ENCODE data around the gene RCSD1. TPM values are rescaled to one million over a fixed set of nuclear protein-coding genes. Genes with fewer than 3 reads are reported as not detected.

RCSD1 gene
- polyA plus RNA-seq, 1 donor: 7.4 TPM

DNA sequence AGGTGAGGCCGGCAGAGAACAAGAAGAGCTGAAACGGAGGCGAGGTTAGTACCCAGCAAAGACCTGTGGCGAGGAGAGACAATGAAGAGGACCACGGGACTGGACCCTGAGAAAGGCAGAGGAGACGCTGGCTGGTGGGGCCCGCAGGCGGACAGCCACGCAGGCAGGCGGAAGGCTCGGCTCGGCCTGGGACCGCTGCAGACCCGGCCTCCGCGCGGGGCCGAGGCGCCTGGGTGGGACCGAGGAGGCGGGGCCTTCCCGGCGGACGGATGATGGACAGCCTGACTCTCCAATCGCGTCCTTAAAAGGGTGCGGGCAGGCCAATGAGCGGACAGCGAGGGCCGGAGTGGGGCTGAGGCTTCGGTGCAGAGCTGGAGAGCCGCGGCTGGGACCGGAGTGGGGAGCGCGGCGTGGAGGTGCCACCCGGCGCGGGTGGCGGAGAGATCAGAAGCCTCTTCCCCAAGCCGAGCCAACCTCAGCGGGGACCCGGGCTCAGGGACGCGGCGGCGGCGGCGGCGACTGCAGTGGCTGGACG is 91.7 kb downstream of the RCSD1 start, which contains the start of gene MPZL1:
Gene MPZL1, plus strand, starts transcription at position 366 of the 535 bp plus-strand sequence. CDS start 170 bp downstream, outside the sequence.
- Histone ChIP-seq H3K27ac (ENCODE audit: low read length) (peak within 1 kb of the TSS; percentile 79), H3K27me3 (ENCODE audit: control insufficient read depth, insufficient read depth, low read length) (no peaks in the 10 kb centered on the region), H3K4me3 (ENCODE audit: low read length) (peak within 1 kb of the TSS; percentile 74), H3K36me3 (ENCODE audit: control insufficient read depth, insufficient read depth, low read length) (no peaks in the 10 kb centered on the region), H3K9me3 (ENCODE audit: control insufficient read depth, low read depth, low read length) (no peaks in the 10 kb centered on the region), H3K4me1 (ENCODE audit: control insufficient read depth, insufficient read depth, low read length) (peaks cover 11% of the 10 kb centered on the region)
- no CpG with 5 or more reads among the region's 52 CpGs for WGBS (ENCODE audit: insufficient coverage, low lambda C conversion rate)
- peak; percentile 93 to 97 for DNase-seq

- H3K4me1 ChIP-seq (ENCODE audit: control insufficient read depth, insufficient read depth, low read length): peaks cover 11% of the 10 kb centered on the region
- DNase-seq: peak; percentile 50 to 84
- H3K9me3 ChIP-seq (ENCODE audit: control insufficient read depth, low read depth, low read length): no peaks in the 10 kb centered on the region
- no peaks in the 10 kb centered on the region for H3K36me3 ChIP-seq (ENCODE audit: control insufficient read depth, insufficient read depth, low read length)
- no peaks in the 10 kb centered on the region for H3K27me3 ChIP-seq (ENCODE audit: control insufficient read depth, insufficient read depth, low read length)
- H3K4me3 ChIP-seq (ENCODE audit: low read length): peak overlapping the region; percentile 74
- no CpG with 5 or more reads among the region's 52 CpGs for WGBS (ENCODE audit: insufficient coverage, low lambda C conversion rate)
- peak overlapping the region; percentile 79 for H3K27ac ChIP-seq (ENCODE audit: low read length)
Observed at GRCh38 chr1:167722152-167722869, 92.3 kb downstream of the RCSD1 start.

DNA sequence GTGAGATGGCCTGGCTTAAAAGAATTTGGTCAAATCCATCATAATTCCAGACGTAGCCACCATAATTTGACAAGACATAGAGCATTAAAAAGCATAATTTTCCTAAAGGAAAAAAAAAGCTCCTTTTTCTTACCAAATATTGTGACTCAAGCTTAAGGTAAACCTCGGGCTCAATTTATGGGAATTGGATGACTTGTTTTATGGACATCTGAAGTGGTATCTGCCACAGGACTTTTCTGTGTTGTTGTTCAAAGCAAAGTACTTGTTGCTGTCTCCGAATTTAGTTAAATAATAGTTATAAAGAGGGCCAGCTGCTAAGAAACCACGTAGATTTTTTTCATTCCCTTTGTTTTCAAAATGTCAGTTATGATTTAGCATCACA is 92.8 kb downstream of the RCSD1 start:
- WGBS (ENCODE audit: insufficient coverage, low lambda C conversion rate): 13% methylated on average over 3 of the region's 4 CpGs
- peaks cover 11% of the 10 kb centered on the region for H3K4me1 ChIP-seq (ENCODE audit: control insufficient read depth, insufficient read depth, low read length)
- H3K4me3 ChIP-seq (ENCODE audit: low read length): peak overlapping the region; percentile 74
- peak overlapping the region; percentile 79 for H3K27ac ChIP-seq (ENCODE audit: low read length)
- no peak for DNase-seq
- no peaks in the 10 kb centered on the region for H3K9me3 ChIP-seq (ENCODE audit: control insufficient read depth, low read depth, low read length)
- no peaks in the 10 kb centered on the region for H3K27me3 ChIP-seq (ENCODE audit: control insufficient read depth, insufficient read depth, low read length)
- no peaks in the 10 kb centered on the region for H3K36me3 ChIP-seq (ENCODE audit: control insufficient read depth, insufficient read depth, low read length)

GRCh38 chr1:167723707-167724323 is 93.8 kb downstream of the RCSD1 start:
- no peaks in the 10 kb centered on the region for H3K27me3 ChIP-seq (ENCODE audit: control insufficient read depth, insufficient read depth, low read length)
- WGBS (ENCODE audit: insufficient coverage, low lambda C conversion rate): 50% methylated on average over 1 of the region's 2 CpGs
- no peaks in the 10 kb centered on the region for H3K9me3 ChIP-seq (ENCODE audit: control insufficient read depth, low read depth, low read length)
- H3K4me3 ChIP-seq (ENCODE audit: low read length): no peak overlapping the region
- no peak overlapping the region for H3K27ac ChIP-seq (ENCODE audit: low read length)
- H3K36me3 ChIP-seq (ENCODE audit: control insufficient read depth, insufficient read depth, low read length): no peaks in the 10 kb centered on the region
- peak in 1 of 2 donors; percentile 43 for DNase-seq
- peaks cover 11% of the 10 kb centered on the region for H3K4me1 ChIP-seq (ENCODE audit: control insufficient read depth, insufficient read depth, low read length)

DNA sequence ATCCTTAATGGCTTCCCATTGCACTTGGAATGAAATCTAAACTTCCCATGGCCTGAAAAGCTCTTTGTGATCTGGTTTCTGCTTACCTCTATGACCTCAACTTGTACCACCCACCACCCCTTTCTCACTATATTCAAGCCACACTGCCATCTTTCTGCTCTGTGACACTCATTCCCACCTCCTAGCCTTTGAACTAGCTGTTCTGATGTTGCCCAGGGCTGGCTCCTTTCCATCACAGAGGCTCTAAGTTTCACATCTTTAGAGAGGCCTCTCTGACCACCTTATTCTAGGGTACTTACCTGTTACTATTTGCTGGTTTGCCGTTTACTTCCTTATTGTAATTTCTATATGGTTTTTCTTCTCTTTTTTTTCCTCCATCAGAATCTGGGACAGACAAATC is 96.0 kb downstream of the RCSD1 start:
- peaks cover 6% of the 10 kb centered on the region for H3K4me1 ChIP-seq (ENCODE audit: control insufficient read depth, insufficient read depth, low read length)
- H3K4me3 ChIP-seq (ENCODE audit: low read length): no peak overlapping the region
- peaks cover 9% of the 10 kb centered on the region for H3K36me3 ChIP-seq (ENCODE audit: control insufficient read depth, insufficient read depth, low read length)
- 60% methylated on average over 1 of the region's 1 CpG for WGBS (ENCODE audit: insufficient coverage, low lambda C conversion rate)
- no peak overlapping the region for H3K27ac ChIP-seq (ENCODE audit: low read length)
- H3K9me3 ChIP-seq (ENCODE audit: control insufficient read depth, low read depth, low read length): no peaks in the 10 kb centered on the region
- no peaks in the 10 kb centered on the region for H3K27me3 ChIP-seq (ENCODE audit: control insufficient read depth, insufficient read depth, low read length)
- no peak for DNase-seq

- Histone ChIP-seq H3K27ac (ENCODE audit: low read length) (no peak overlapping the region), H3K27me3 (ENCODE audit: control insufficient read depth, insufficient read depth, low read length) (no peaks in the 10 kb centered on the region), H3K4me3 (ENCODE audit: low read length) (no peak overlapping the region), H3K9me3 (ENCODE audit: control insufficient read depth, low read depth, low read length) (no peaks in the 10 kb centered on the region), H3K4me1 (ENCODE audit: control insufficient read depth, insufficient read depth, low read length) (peaks cover 5% of the 10 kb centered on the region), H3K36me3 (ENCODE audit: control insufficient read depth, insufficient read depth, low read length) (peaks cover 9% of the 10 kb centered on the region)
- no CpG with 5 or more reads among the region's 8 CpGs for WGBS (ENCODE audit: insufficient coverage, low lambda C conversion rate)
- DNase-seq: no peak
Observed at GRCh38 chr1:167728818-167729410, 98.9 kb downstream of the RCSD1 start.

DNA sequence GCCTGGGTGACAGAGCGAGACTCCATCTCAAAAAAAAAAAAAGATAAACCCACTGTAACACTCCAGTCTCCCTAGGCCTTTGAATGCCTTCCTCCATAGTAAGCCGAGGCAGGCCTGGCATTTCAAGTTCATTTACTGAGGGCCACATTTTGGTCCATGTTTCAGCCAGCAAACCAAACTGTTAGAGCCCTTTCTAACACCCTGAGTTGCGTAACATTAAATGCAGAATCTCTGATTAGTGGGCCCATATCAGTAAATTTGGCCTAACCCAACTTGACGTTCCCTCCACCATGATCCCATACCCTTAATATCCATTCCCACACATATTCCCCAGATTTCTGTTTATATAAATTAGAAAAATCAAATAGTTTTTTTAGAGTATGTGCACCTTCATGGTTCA is 104.2 kb downstream of the RCSD1 start:
- H3K4me3 ChIP-seq (ENCODE audit: low read length): no peak overlapping the region
- H3K27ac ChIP-seq (ENCODE audit: low read length): no peak overlapping the region
- H3K4me1 ChIP-seq (ENCODE audit: control insufficient read depth, insufficient read depth, low read length): peaks cover 21% of the 10 kb centered on the region
- no peak for DNase-seq
- no peaks in the 10 kb centered on the region for H3K27me3 ChIP-seq (ENCODE audit: control insufficient read depth, insufficient read depth, low read length)
- peaks cover 12% of the 10 kb centered on the region for H3K36me3 ChIP-seq (ENCODE audit: control insufficient read depth, insufficient read depth, low read length)
- no peaks in the 10 kb centered on the region for H3K9me3 ChIP-seq (ENCODE audit: control insufficient read depth, low read depth, low read length)
- 92% methylated on average over 2 of the region's 4 CpGs for WGBS (ENCODE audit: insufficient coverage, low lambda C conversion rate)

DNA sequence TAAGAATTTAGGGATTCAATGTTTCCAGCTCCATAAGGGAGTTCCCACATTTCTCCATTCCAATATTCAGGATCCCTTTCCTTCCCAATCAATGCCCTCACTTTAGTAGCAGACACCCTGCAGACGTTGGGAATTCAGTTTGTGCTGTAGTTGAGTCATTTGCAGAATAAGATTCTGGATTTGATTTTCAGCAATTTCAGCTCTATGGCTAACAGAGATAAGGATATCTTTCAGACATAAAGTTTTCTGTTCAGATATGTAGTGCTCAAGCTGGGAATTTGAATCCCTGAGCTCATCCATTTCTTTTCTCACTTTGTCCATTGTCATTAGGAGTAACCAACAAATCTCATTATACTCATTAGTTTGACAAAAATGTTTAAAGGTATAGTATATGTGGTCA is 104.8 kb downstream of the RCSD1 start:
- Histone ChIP-seq H3K4me1 (ENCODE audit: control insufficient read depth, insufficient read depth, low read length) (peaks cover 24% of the 10 kb centered on the region), H3K27ac (ENCODE audit: low read length) (no peak overlapping the region), H3K27me3 (ENCODE audit: control insufficient read depth, insufficient read depth, low read length) (no peaks in the 10 kb centered on the region), H3K4me3 (ENCODE audit: low read length) (no peak overlapping the region), H3K36me3 (ENCODE audit: control insufficient read depth, insufficient read depth, low read length) (peaks cover 12% of the 10 kb centered on the region), H3K9me3 (ENCODE audit: control insufficient read depth, low read depth, low read length) (no peaks in the 10 kb centered on the region)
- DNase-seq: no peak
- no CpG with 5 or more reads among the region's 1 CpG for WGBS (ENCODE audit: insufficient coverage, low lambda C conversion rate)

DNA sequence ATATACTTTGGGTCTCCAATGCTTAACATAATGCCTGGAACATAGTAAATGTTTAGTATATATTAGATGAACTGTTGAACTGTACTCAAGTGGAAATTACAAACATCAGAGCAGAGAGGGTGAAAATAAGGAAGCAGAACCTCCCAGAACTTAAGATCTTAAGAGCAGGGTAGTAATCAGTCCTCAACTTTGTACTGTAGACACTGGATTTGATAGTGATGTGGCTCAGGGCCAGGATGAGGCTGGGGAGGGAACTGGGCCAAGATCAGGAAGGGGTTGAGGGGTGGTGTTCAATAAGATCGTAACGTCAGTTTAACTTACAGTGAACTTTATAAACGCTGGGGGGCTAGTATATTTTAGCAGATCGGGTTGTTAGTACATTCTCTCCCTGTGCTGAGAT is 107.1 kb downstream of the RCSD1 start:
- DNase-seq: peak; percentile 76 to 90
- H3K27ac ChIP-seq (ENCODE audit: low read length): peak overlapping the region; percentile 59
- no CpG with 5 or more reads among the region's 4 CpGs for WGBS (ENCODE audit: insufficient coverage, low lambda C conversion rate)
- no peaks in the 10 kb centered on the region for H3K27me3 ChIP-seq (ENCODE audit: control insufficient read depth, insufficient read depth, low read length)
- peaks cover 3% of the 10 kb centered on the region for H3K36me3 ChIP-seq (ENCODE audit: control insufficient read depth, insufficient read depth, low read length)
- H3K9me3 ChIP-seq (ENCODE audit: control insufficient read depth, low read depth, low read length): no peaks in the 10 kb centered on the region
- no peak overlapping the region for H3K4me3 ChIP-seq (ENCODE audit: low read length)
- H3K4me1 ChIP-seq (ENCODE audit: control insufficient read depth, insufficient read depth, low read length): peaks cover 32% of the 10 kb centered on the region

DNA sequence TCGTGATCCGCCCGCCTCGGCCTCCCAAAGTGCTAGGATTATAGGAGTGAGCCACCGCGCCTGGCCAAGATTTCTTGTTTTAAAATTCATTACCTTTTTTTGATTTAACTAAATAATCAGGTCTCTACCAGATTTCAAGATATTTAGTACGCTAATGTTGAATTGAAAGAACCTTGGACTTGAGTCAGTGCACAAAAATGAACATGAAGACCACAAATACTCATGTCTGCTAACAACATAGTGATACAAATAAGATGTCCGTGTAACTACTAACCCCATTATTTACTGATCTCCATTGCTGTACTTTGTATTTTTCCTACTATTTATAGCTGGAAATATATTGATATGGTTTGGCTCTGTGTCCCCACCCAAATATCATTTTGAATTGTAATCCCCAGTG is 108.1 kb downstream of the RCSD1 start:
- Histone ChIP-seq H3K4me3 (ENCODE audit: low read length) (no peak overlapping the region), H3K36me3 (ENCODE audit: control insufficient read depth, insufficient read depth, low read length) (peaks cover 3% of the 10 kb centered on the region), H3K4me1 (ENCODE audit: control insufficient read depth, insufficient read depth, low read length) (peaks cover 32% of the 10 kb centered on the region), H3K9me3 (ENCODE audit: control insufficient read depth, low read depth, low read length) (no peaks in the 10 kb centered on the region), H3K27ac (ENCODE audit: low read length) (no peak overlapping the region), H3K27me3 (ENCODE audit: control insufficient read depth, insufficient read depth, low read length) (no peaks in the 10 kb centered on the region)
- 97% methylated on average over 3 of the region's 8 CpGs for WGBS (ENCODE audit: insufficient coverage, low lambda C conversion rate)
- no peak for DNase-seq

Measured in large intestine (tissue), 3 donors.